HG03354 (cell line): ENCODE data around the gene UPF1.
"Not testable (repeated sequence)": the region's sequence is repeated elsewhere in the genome, so short reads cannot be mapped to it uniquely, and the experiment has no call there.

Experiments
- ATAC-seq: cut with Tn5 transposase; IDR thresholded peaks from one replicate; pipeline ENCODE4 v1.9.1; 2021; ENCODE audit warnings: mild to moderate bottlenecking; ENCODE audit not compliant: unreplicated experiment, poor library complexity, severe bottlenecking

Gene UPF1

DNA sequence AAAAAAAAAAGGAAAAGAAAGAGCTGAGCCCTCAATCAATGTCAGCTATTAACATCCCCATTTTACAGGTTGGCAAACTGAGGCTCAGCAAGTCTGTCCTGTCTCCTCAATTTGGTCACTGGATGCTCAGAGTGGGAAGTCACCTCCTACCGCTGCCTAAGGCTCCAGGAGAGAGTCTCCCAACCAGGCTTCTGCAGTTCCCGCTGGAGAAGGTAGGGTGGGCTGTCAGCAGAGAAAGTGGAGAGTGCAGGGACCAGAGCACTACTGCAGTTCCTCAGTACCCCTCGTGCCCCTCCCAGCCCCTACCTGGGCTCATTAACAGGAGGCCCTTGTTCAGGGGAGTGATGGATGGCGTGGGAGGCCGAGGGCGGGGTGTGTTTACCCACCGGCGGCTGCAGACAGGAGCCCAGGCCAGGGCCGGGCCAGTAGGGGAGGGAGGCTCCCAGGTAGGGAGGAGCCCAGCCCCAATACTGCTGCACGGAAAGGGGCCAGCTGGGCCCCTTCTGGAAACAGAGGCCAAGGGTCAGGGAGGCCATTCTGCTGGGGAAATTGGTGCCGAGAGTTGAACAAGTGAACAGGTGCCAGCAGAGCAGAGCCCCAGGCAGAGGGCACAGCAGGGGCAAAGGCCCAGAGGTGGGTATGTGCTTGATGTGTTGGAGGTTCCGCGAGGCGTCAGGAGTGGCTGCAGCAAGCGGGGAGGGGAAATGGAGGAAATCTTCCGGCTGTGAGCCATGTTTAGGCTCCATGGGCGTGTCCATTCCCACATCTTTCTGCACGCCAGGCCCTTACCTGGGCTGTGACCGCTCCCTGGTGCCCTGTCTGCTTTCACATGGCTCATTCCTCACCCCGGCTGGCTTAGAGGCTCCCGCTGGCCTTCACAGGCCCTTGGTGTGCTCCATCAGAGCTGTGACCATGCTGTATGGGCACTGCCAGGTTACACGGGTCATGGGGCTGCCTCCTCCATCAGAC is 33.1 kb upstream of the UPF1 start:
- ATAC-seq: no peak

DNA sequence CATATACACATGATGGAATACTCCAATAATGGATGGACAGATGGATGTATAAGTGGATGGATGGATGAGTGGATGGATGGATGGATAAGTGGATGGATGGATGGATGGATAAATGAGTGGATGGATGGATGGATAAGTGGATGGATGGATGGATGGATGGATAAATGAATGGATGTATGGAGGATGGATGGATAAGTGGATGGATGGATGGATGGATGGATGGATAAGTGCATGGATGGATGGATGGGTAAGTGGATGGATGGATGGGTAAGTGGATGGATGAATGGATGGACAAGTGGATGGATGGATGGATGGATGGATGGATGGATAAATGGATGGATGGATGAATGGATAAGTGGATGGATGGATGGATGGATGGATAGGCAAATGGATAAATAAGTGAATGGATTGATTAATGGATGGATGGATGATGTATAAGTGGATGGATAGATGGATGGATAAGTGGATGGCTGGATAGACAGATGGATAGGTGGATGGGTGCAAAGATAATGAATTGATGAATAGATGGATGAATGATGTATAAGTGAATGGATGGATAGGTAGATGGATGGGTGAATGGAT is 32.3 kb upstream of the UPF1 start:
- ATAC-seq: no peak

DNA sequence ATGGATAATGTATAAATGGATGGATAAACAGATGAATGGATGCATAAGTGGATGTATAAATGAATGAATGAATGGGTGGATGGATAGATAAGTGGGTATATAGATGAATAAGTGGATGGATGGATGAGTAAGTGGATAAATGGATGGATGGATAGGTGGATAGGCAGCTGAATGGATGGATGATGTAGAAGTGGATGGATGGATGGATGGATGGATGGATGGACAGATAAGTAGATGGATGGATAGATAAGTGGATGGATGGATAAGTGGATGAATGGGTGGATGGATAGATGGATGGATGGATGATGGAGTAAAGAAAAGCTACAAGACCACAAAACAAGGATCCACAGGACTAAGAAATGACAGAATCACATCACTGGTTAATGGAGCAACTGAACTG is 31.7 kb upstream of the UPF1 start:
- ATAC-seq: no peak

DNA sequence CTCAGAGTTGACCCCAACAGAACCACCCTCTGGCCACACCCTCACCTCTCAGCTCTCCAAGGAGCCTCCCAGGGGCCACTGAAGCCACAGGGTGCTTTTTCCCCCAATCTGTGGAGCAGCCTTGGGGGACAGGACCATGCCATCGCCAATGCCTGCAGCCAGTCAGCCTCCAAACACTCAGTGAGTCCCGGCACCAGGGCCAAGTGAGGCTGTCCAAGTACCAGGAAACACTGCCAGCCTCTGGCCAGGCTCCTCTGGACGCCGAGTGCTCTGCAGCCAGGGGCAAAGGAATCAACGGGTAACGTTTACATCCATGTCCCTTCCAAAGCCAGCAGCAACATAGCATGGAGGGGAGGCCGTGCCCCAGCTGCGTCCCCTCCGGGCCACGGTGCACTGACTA is 31.1 kb upstream of the UPF1 start:
- ATAC-seq: no peak

DNA sequence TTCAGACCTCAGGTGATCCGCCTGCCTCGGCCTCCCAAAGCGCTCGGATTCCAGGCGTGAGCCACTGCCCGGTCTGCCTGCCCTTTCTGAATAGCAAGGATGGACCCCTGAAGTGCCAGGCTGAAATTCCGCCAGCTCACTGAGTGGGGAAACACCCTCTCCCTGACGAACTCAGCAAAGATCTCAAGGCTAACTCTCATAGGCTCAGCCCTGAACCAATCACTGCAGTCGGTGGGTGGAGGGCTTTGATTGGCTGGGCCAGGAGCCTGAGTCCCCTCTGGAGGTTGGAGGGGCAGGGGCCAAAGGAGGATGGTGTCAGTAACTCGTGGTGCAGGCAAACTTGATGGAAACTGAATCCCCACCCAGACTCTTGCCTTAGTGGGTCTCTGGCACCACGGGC is 29.4 kb upstream of the UPF1 start:
- no peak for ATAC-seq

DNA sequence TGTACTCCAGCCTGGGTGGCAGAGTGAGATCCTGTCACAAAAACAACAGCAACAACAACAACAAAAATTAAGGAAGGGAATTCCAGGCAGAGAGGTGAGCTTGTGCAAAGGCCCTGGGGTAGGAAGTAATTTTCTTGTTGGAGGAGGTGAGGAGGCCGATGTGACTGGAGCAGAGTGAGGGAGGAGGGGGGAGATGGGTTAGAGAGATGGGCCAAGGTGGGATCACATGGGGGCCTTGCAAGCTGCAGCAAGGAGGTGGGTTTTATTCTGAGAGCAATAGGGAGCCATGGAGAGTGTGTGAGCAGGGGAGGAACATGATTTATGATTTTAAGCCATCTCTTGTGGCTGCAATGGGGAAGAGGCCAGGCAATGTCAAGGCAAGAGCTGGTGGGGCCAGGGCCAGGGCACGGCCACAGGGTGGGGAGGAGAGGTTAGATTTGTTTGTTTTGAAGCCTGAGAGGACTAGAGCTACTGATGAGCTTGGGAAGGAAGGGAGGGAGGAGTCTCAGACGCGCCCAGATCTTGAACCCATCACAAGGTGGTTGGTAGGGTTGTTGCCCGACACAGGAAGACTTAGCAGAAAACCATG is 28.1 kb upstream of the UPF1 start:
- ATAC-seq: no peak

DNA sequence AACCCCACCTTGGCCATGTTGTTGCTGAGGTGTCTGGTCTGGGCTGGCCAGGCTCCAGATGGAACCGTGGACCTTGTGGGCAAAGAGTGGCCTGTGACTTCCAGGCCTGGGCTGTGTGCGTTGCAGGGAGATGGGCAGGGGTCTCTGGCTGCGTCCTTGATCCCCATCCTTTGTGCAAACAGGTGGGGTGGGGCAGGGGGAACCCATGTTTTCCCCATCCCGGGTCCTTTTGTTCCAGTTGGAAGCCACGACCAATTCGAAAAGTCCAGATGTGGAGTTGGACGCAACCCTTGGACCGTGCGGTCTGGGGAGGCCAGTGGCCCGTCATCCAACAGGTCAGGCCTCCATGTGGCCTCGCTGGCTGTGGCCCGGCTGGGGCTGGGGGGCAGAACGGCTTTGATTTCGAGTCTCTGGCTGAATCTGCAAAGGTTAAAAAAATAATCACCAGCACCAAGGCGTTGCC is 27.6 kb upstream of the UPF1 start:
- no peak for ATAC-seq

DNA sequence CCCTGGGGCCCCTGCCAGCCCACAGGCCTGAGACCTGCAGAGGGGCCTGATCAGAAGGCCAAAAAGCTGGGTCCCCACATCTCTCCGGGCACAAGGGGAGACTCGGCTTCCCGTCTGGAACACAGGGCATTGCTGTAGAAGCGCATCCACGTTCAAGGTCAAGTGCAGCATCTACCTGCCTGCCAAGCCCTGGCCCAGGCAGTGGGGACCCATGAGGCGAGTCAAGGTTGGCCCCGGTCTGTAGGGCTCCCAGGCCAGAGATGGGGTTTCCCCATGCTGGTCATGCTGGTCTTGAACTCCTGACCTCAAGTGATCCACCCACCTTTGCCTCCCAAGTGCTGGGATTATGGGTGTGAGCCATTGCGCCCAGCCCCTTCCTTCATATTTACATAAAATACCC is 27.1 kb upstream of the UPF1 start:
- no peak for ATAC-seq

DNA sequence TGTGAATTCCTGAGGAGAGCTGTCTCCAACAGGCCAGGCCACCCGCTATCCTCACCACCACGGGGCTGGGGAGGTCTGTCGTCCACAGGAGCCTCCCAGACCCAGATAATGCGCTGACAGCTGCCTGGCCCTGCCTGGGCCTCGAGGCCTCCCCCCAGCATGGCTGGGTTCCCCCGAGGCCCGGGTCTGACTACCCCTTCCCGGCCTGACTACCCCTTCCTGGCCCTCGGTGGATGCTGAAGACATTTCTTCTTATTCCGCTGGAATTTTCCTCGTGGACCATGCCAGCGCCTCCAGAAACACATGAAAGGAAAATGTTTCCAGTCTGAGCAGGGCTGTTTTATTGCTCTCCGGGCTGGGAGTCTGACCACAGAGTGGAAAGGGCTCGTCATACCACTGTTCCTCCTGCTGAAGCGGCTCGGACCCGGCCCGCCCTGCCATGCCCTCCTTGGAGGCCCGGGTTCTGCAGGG is 23.9 kb upstream of the UPF1 start:
- ATAC-seq: no peak

DNA sequence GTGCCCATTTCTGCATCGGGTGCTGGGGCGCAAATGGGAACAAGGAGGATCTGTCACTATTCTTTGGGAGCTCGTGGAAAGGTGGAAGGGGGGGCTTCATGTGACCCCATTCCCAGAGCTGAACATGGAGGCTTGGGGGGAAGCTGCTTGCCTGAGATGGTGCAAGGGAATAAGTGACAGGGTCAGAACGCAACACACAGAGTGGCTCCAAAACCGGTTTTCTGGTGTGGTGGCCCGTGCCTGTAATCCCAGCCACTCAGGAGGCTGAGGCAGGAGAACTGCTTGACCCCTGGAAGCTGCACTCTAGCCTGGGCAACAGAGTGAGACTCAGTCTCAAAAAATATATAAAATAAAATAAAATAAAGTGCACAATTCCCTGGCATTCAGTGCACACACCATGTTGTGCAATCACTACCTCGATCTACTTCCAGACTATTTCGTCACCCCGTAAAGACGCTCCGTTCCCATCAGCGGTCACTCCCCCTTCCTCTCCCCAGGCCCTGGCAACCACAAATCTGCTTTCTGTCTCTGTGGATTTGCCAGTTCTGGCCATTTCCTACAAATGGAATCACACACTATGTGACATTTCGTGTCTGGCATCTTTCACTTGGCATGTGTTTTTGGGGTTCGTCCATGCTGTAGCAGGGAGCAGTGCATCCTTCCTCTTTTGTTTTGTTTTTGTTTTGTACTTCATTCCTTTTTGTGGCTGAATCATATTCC is 22.4 kb upstream of the UPF1 start:
- no peak for ATAC-seq

DNA sequence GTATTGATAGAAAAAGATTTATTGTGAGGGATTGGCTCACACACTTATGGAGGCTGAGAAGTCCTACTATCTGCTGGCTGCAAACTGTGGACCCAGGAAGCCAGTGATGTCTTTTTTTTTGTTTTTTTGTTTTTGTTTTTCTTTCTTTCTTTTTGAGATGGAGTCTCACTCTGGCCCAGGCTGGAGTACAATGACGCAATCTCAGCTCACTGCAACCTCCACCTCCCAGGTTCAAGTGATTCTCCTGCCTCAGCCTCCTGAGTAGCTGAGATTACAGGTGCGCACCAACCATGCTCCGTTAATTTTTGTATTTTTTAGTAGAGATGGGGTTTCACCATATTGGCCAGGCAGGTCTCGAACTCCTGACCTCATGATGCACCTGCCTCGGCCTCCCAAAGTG is 20.1 kb upstream of the UPF1 start:
- ATAC-seq: not testable (repeated sequence)

DNA sequence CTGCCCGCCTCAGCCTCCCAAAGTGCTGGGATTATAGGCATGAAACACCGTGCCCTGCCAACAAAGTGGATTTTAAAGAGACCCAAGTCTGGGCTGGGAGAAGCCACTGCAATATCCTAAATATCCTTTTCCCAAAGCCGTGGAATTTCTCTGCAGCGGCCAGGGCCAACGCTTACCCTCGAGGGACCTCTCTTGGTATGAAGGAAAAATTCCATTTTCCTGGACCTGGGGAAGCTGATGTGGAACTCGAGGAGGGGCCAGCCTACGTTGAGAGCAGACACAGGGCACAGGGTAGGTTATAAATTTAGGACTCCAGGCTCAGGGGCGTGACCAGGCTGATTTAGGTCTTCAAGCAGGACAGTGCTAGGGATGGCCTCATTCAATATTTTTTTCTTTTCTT is 17.7 kb upstream of the UPF1 start:
- ATAC-seq: no peak

DNA sequence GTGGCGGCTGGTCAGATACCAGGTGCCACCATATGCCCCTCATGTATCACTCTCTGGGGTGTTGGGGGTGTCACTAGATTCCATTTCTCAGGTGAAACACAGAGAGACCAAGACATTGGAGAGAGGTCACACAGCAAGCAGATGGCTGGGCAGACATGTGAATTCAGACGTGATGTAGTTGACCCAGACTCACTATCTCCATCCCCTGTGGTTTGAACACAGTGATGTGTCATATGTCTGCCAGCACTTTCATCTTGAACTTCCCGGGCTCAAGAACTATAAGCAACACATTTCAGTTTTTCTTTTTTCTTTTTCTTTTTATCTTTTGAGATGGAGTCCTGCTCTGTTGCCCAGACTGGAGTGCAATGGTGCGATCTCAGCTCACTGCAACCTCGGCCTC is 16.1 kb upstream of the UPF1 start:
- no peak for ATAC-seq

DNA sequence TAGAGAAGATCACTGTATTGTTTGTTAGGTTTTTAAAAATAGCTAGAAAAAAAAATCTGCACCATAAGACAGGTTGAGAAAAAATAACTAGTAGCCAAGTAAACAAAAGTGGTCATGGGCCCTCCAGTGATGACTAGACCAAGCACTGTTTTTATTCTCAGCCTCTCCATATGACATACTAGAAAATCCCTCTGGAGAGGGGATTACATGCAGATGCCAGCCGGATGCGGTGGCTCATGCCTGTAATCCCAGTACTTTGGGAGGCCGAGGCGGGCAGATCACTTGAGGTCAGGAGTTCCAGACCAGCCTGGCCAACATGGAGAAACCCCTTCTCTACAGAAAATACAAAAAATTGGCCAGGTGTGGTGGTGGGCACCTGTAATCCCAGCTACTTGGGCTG is 15.1 kb upstream of the UPF1 start:
- not testable (repeated sequence) for ATAC-seq

DNA sequence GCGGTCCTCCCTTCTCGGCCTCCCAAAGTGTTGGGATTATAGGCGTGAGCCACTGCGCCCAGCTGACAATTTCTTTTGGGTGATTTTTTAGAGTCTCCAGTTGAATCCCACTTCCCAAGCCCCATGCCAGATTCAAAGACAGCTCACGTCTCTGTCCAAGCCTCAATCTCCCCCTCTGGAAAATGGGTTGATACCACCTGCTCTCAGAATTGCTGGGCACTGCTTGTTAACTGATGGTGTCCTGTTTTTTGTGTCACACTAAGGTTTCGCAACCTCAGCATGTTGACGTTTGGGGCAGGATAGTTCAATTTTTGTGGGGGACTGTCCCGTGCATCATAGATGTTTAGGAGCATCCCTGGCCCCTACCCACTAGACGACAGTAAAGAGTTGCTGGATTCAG is 14.2 kb upstream of the UPF1 start:
- no peak for ATAC-seq

DNA sequence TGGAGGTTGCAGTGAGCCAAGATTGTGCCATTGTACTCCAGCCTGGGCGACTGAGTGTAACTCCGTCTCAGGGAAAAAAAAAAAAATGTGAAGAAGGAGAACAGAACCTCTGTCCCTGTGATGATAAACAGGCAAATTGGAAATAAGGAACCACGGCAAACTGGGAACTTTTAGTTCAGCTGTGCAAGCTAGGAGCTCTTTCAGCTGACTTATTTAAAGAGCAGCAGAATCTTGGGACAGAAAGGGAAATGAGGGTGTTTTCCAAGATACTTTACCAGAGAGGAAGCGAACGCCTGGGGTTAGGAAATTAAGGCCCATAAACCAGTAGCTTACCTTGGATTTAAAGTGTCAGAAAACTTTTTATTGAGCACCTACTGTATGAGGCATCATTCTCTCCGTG is 3.0 kb upstream of the UPF1 start:
- no peak for ATAC-seq

DNA sequence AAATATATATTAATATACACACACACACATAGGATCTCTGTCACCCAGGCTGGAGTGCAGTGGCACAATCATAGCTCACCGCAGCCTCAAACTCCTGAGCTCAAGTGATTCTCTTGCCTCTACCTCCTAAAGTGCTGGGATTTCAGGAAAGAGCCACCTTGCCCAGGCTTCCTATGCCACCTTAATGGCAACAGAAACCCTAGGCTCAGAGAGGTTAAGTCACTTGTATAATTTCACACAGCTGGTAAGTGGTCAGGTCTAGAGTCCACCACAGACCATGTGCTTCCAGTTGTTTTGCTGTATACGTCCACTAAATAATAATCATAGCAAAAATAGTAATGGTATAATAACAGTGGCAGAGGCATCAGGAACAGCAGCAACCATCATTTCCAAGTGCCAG is 1.3 kb upstream of the UPF1 start:
- ATAC-seq: no peak

DNA sequence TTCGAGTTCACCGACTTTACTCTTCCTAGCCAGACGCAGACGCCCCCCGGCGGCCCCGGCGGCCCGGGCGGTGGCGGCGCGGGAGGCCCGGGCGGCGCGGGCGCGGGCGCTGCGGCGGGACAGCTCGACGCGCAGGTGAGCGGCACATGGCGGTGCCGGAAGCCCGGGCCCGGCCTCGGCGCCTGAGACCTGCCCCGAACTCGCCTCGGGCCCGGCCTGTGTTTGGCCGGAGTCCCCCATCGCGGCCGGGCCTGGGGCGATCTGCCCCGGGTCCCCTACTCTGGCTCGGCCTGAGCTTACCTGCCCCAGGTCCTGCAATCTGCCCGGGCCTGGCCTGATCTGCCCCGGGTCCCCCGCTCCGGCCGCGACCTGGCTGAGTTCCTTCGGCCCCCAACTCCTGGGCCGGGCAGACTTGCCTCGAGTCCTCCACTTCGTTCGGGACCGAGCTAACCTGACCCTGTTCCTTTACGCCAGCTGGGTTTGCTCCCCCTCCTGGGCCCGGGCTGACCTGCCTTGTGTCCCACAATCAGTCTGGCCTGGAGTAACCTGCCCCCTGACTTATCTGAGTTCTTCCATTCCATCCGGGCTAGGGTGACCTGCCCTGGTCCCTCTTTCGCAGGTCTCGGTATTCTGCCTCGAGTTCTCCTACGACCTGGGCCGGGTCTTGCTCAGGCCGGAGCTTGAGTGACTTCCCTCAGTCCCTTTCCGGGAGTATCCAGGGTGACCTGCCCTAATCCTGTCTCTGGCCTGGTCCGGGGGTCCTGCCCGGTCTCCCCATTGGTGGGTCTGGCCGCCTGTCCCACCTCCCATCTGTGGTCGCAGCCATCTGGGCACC is 764 bp downstream of the UPF1 start:
- ATAC-seq: peak; percentile 40

DNA sequence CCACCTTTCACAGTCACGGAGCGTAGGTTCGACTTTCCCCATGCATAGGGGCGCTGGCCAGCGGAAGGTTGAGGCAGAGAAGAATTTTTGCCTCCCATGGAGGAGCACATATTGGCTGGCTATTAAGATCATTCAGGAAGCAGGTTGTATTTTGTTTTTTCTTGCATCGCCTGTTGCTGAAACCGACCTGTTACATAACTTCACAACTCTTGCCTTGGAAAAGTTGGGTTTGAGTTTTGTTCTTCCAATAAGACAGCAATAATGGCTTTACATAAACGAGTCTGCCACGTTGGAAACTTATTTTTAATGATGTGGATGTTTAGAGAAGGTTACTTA is 1.4 kb downstream of the UPF1 start:
- ATAC-seq: no peak
